Smooth muscle cell (in vitro differentiated cells): ENCODE measurements around the gene TRPC4. TPM values are rescaled to one million over a fixed set of nuclear protein-coding genes. Genes with fewer than 3 reads are reported as not detected.

Experiments used
- DNase-seq: peaks from one replicate; lab custom pipeline; 2025; ENCODE audit not compliant: unreplicated experiment; lab: John Stamatoyannopoulos, UW
- H2AFZ ChIP-seq: fragments of 200-600 bp; sonication (generic); 2 replicates; pipeline ENCODE4 v1.6.0; 2016; ENCODE audit warnings: antibody characterized with exemption, low read depth, mild to moderate bottlenecking
- H3F3A ChIP-seq: fragments of 200-600 bp; sonication (generic); 2 replicates; pipeline ENCODE4 v1.6.0; 2017; ENCODE audit warnings: antibody characterized with exemption, low read depth
- H3K27ac ChIP-seq: fragments of 200-600 bp; sonication (generic); 2 replicates; pipeline ENCODE4 v1.5.1; 2016; ENCODE audit warnings: low read depth, mild to moderate bottlenecking
- H3K27me3 ChIP-seq: fragments of 200-600 bp; sonication (generic); 2 replicates; pipeline ENCODE4 v1.6.1; 2016; ENCODE audit warnings: low read depth, mild to moderate bottlenecking
- H3K36me3 ChIP-seq: fragments of 200-600 bp; sonication (generic); 2 replicates; pipeline ENCODE4 v1.5.1; 2016; ENCODE audit warnings: low read depth
- H3K4me1 ChIP-seq: fragments of 200-600 bp; sonication (generic); 2 replicates; pipeline ENCODE4 v1.5.1; 2016; ENCODE audit warnings: low read depth
- H3K4me2 ChIP-seq: fragments of 200-600 bp; sonication (generic); 2 replicates; pipeline ENCODE4 v1.6.0; 2016; ENCODE audit warnings: mild to moderate bottlenecking
- H3K4me3 ChIP-seq: fragments of 200-600 bp; sonication (generic); 2 replicates; pipeline ENCODE4 v1.5.1; 2016; ENCODE audit warnings: mild to moderate bottlenecking
- H3K79me2 ChIP-seq: fragments of 200-600 bp; sonication (generic); 2 replicates; pipeline ENCODE4 v1.6.0; 2016; ENCODE audit warnings: low read depth, mild to moderate bottlenecking
- H3K9ac ChIP-seq: fragments of 200-600 bp; sonication (generic); 2 replicates; pipeline ENCODE4 v1.6.0; 2016; ENCODE audit warnings: low read depth
- H3K9me3 ChIP-seq: fragments of 200-600 bp; sonication (generic); replicated peaks from 2 replicates; pipeline ENCODE4 v1.5.1; 2016; ENCODE audit warnings: low read depth
- H4K20me1 ChIP-seq: fragments of 200-600 bp; sonication (generic); 2 replicates; pipeline ENCODE4 v1.6.0; 2016; ENCODE audit warnings: low read depth
- CTCF ChIP-seq: fragments of 200-600 bp; sonication (generic); IDR thresholded peaks from 2 replicates; pipeline ENCODE4 v1.5.1; 2017; ENCODE audit warnings: borderline replicate concordance, mild to moderate bottlenecking, antibody characterized with exemption; ENCODE audit not compliant: insufficient read depth, poor library complexity, severe bottlenecking
- WGBS: methylation state at CpG from one replicate; pipeline ENCODE4 v1.1.7; 2016; ENCODE audit warnings: low lambda C conversion rate; 5-methylcytosine and 5-hydroxymethylcytosine counted together
- polyA plus RNA-seq: library from polyadenylated mRNA; unstranded; fragments of >200 nt; fragmentation: Nextera tagmentation; extraction: Ambion mirVana; gene quantifications from 2 replicates; pipeline ENCODE4 v1.2.1, GENCODE V29; 2016
- total RNA-seq: library from RNA; depleted of rRNA; stranded (reverse); fragments of >200 nt; gene quantifications from 2 replicates; pipeline ENCODE4 v1.2.3, GENCODE V29; 2014

TRPC4 gene
- total and polyA plus RNA-seq, 2 experiments from 2014 or later = 0.09 TPM; not detected in 1

DNA sequence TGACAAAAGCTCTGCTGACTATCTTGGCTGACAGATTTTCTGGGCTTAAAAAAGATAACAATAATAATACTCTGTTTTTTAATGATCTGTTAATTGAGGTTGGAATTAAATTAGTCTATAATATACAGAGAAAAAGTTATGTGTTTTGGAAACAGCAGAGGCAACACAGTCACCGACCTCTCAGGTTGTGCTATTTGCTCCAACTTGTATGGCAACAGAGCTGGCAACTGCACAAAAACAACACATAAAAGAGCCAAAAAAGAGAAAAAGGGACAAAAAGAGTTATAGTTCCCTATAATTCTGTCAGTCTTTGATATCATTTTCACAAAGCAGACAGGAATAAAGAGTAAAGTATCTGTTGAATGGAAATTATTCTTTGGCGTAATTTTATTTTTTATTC is 168.7 kb downstream of the TRPC4 start:
- no peak overlapping the region for H3K9ac ChIP-seq
- no peak overlapping the region for H3K4me2 ChIP-seq
- no peaks in the 10 kb centered on the region for H4K20me1 ChIP-seq
- no peaks in the 10 kb centered on the region for H3K9me3 ChIP-seq
- no peak overlapping the region for H2AFZ ChIP-seq
- WGBS = 88% methylated on average over 2 of the region's 2 CpGs
- peaks cover 7% of the 10 kb centered on the region for H3K4me1 ChIP-seq
- TF ChIP-seq CTCF = no peak
- no peaks in the 10 kb centered on the region for H3F3A ChIP-seq
- no peaks in the 10 kb centered on the region for H3K36me3 ChIP-seq
- DNase-seq = no peak
- H3K27ac ChIP-seq = no peak overlapping the region
- H3K79me2 ChIP-seq = no peaks in the 10 kb centered on the region
- H3K4me3 ChIP-seq = no peak overlapping the region
- H3K27me3 ChIP-seq = no peaks in the 10 kb centered on the region

DNA sequence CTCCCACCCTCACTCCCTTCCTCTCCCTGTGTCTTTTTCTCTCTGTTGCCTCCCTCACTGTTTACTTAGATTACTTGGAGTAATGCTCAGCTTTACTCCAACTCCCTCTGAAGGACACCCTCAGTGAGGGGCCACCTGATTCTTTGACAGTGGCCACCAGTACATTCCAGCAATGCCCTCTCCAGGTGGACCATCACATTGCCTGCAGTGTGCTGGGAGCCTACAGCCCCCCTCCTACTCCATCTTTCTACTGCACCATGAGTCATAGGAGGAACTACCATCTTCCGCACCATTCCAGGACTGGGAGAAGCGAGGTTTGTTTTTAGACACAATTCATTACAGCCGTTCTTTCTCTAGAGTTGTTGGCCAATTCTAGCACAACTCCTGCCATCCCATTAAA is 174.4 kb downstream of the TRPC4 start:
- H3K79me2 ChIP-seq = no peaks in the 10 kb centered on the region
- no peaks in the 10 kb centered on the region for H3K27me3 ChIP-seq
- H3K4me2 ChIP-seq = no peak overlapping the region
- TF ChIP-seq CTCF = no peak
- DNase-seq = no peak
- WGBS = 93% methylated on average over 3 of the region's 3 CpGs
- no peaks in the 10 kb centered on the region for H3K4me1 ChIP-seq
- H3K4me3 ChIP-seq = no peak overlapping the region
- H3K9ac ChIP-seq = no peak overlapping the region
- no peak overlapping the region for H2AFZ ChIP-seq
- H3K27ac ChIP-seq = no peak overlapping the region
- no peaks in the 10 kb centered on the region for H3F3A ChIP-seq
- no peaks in the 10 kb centered on the region for H3K9me3 ChIP-seq
- H4K20me1 ChIP-seq = no peaks in the 10 kb centered on the region
- H3K36me3 ChIP-seq = no peaks in the 10 kb centered on the region

- H3K36me3 ChIP-seq = no peaks in the 10 kb centered on the region
- no peak overlapping the region for H3K9ac ChIP-seq
- H3K4me3 ChIP-seq = no peak overlapping the region
- no peaks in the 10 kb centered on the region for H3K79me2 ChIP-seq
- no peaks in the 10 kb centered on the region for H3K9me3 ChIP-seq
- H2AFZ ChIP-seq = no peak overlapping the region
- H4K20me1 ChIP-seq = no peaks in the 10 kb centered on the region
- 49% methylated on average over 5 of the region's 5 CpGs for WGBS
- TF ChIP-seq CTCF = no peak
- H3F3A ChIP-seq = no peaks in the 10 kb centered on the region
- no peak for DNase-seq
- H3K4me1 ChIP-seq = no peaks in the 10 kb centered on the region
- H3K27me3 ChIP-seq = no peaks in the 10 kb centered on the region
- H3K27ac ChIP-seq = no peak overlapping the region
- H3K4me2 ChIP-seq = no peak overlapping the region
Measured at GRCh38 chr13:37690361-37690760, 179.2 kb downstream of the TRPC4 start.

DNA sequence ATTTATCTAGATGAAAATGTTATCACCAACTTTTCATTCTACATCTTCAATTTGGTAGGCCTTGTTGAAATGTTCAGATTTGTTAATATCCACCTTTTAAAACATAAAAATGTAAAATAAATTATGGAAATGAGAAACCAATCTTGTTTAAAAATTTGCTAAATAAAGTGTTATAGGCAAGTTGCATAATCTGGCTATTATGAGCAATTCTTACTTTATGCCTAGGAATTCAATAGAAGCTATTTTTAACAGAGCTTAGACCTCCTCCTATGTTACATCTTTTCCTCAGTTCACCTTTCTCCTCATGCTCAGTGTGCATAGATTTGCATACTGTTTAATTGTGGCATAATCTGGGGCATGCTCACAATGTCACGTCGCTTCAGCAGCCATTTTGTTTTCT is 183.1 kb downstream of the TRPC4 start:
- no peak for TF ChIP-seq CTCF
- Histone ChIP-seq H3K27me3 (no peaks in the 10 kb centered on the region), H3K27ac (no peak overlapping the region), H4K20me1 (no peaks in the 10 kb centered on the region), H3K9ac (no peak overlapping the region), H3K9me3 (no peaks in the 10 kb centered on the region), H3K4me2 (no peak overlapping the region), H3K36me3 (no peaks in the 10 kb centered on the region), H3K4me3 (no peak overlapping the region), H2AFZ (no peak overlapping the region), H3F3A (no peaks in the 10 kb centered on the region), H3K4me1 (no peaks in the 10 kb centered on the region), H3K79me2 (no peaks in the 10 kb centered on the region)
- no peak for DNase-seq
- 100% methylated on average over 2 of the region's 2 CpGs for WGBS
